NCI-H2227 treated with DMSO at 0.1 percent for 48 hours (cell line): Measurements from ENCODE around the gene FAR2.

ENCODE experiments used
- DNase-seq: peaks from one replicate; lab custom pipeline; 2025; lab: John Stamatoyannopoulos, UW

FAR2 gene

DNA sequence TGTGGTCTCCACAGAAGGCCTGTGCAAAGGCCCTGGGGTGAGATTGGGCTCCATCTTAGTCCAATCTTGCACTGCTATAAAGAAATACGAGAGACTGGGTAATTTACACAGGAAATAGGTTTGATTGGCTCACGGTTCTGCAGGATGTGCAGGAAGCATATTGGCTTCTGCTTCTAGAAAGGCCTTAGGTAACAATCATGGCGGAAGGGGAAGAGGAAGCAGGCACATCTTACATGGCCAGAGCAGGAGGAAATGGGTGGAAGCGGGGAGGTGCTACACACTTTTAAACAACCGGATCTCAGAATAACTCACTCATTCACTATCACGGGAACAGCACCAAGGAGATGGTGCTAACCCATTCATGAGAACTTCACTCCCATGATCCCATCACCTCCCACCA, 55.4 kb downstream of the FAR2 start:
- DNase-seq: no peak

DNA sequence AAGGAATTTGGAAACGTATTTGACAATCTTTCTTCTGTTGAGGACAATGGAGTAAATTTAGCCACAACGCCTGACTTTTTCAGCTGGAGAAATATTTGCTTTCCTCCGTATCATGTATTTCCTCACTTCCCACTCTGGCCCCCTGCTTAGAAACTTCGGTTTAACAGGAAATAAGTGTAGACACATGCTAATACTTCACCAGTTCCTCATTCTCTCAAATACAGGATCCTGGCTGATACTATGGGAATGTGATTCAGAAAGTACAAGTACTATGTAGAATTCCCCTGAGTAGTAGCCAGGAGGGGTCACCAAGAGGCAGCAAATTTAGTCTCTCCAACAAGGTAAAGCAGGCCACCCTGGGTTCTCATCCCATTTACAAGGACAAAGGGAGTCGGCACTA, 58.0 kb downstream of the FAR2 start:
- no peak for DNase-seq

DNA sequence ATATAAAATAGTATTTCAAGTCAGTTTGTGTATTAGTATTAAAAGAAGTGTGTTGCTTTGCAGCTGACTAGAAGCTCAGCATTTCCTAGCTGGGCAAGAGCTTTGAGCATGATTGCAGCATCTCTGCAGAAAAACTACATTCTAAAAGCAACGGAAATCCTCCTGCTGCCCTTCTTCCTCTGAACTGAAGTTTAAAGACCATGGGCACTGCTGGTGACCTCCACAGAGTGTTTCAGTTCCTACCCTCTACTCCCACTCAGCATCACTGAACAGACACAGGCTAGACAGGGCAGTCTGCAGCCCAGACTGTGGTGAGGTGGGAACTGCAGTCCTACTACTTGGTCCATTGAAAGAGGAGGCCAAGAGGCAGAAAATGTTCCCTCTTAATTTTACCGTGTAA, 59.0 kb downstream of the FAR2 start:
- no peak for DNase-seq

DNA sequence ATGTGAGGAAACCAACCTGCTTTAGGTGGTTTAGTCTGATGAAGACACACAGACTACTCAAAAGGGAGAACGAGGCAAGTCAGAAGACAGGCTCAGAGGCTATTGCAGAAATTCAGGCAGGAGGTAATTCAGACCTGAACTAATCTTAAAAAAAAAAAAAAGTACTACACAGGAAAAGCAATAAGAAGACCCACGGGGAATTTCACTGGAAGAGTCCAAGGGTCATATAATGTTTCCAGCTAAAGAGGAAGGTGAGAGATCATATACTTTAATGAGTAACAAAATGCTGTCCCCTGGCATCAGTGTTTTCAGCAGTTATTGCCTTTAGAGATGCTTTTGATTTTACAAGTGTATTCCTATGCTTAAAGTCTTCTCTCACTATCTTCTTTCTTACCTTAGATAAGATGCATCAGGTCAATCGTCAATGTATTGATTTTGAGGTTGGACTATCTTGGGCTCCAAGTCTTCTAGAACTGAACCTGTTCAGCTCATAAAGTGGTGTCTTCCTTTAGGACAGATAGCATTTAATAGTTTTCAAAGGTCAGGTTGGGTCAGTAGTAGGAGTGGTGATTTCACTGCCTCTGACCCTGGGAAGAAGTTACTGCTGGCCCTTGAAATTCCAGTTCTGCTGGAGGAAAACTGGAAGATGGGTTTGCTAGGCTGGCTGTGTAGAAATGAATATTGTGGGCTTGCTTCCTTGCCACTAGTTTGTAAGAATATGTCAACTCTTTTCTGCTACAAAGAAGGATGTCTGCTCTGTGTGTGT, 60.0 kb downstream of the FAR2 start:
- DNase-seq: no peak

DNA sequence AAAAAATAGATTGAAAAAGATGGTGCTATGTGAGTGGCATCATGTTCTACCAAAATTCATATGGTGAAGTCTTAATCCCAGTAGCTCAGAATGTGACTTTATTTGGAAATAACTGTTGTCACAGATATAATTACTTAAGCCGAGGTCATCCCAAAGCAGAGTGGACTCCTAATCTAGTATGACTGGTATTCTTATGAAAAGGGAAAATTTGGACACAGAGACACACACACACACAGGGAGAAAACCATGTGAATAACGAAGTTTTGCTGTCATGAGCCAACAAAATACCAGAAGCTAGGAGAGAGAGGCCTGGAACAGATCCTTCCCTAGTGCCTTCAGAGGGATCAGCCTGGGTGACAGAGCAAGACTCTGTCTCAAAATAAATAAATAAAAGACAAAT, 62.6 kb downstream of the FAR2 start:
- DNase-seq: no peak

DNA sequence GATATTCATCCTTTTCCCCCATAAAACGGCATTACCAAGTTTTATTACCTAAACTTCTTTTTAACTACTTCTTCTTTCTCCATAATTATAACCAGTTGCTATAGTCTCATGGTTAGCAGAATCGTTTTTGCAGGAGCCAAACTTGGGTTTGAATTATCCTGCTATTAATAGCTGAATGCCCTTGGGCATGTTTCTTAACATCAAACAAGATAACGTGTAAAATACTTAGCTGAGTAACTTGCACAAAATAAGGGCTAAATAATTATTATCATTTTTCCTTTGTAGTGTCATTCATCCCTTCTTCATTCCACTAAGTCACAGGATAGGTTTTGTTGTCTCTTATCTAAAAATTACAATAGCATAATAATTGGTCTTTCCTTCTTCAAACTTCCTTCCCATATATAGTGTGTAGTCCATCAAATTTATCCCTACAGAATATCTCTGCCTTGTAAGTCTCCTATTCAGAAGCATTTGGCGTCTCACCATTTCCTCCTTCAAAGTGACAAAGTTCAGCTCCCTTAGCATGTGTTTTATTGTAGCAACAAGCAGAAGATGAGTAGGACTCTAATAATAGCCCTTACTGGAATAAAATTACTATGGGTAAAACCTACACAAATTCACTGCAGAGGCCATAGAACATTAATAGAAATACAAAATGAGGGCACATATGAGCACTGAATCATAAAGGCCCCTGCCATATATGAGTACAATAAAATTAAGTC, 63.8 kb downstream of the FAR2 start:
- peak; percentile 5 for DNase-seq

DNA sequence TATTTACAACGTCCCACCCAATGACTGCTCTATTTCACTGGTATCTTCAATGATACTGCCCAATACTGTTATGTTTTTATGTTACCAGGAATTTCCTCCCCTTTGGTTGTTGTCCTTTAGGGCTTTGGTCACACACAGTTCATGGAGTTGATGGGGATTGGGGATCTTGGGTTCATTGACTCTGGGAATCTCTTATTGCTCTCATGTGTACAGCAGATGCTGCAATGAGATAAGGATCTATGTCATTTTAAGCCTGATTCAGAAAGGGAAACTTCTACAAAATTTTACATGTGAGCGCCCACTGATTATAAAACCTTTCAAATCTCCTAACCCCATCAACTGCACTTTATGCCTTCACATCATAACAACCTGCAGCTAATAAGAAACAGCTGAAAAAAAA, 67.2 kb downstream of the FAR2 start:
- DNase-seq: no peak

DNA sequence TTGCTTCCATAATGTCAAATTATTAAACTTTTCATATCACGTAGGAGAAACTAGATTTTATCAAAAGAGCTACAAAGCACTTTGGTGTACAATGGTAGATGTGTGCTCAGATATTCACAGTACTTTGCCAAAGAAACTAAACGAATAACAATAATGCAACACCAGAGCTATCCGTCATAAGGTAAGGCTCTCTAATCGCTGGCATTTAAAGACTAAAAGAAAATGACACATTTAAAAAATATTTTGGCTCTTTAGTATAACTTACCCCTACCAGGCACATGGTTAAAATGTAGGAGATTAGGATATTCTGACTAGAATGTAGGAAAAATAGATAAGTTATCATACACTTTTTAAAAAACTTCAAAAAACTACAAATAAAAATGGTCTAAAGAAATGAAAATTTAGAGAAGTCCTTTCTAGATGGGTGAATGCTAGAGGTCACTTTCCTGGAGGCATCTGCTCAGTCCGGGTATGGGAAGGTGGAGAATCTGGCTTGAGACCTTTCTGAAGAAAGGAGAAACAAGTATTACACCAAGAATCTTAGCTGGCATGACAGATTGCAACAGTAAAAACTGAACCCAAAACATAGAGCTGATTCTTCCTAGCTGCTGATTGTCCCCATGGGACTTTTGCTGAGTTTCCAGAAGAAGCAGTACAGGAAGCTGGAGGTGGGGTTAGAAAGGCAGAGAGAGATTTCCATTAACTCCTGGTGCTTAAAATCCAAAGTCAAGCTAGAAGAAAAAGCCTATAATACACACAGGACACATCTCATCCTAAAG, 67.9 kb downstream of the FAR2 start:
- DNase-seq: no peak

DNA sequence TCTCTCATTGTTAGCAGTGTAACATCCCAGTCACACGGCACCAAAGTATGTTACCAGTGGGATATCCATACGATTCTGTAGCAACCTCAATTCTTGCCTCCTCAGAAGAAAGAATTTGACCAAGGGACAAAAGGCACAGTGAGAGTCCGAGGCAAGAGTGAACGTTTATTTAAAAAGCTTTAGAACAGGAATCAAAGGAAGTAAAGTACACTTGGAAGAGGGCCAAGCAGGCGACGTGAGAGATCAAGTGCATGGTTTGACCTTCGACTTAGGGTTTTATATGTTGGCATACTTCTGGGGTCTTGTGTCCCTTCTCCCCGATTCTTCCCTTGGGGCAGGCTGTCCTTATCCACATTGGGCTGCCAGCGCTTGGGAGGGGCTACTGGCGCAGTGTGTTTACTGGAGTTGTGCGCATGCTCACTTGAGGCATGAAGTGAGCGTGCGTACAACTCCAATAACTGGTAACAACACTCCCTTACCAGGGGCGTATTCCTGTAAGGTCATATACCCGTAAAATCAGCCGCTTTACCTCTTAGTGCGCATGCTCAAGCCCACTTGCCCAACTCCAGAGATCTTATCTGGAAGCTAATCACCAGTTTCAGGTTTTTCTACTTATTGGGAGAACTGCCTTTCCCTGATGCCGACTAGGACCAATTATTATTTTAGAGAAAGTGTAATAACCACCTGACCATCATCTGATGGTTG, 71.7 kb downstream of the FAR2 start:
- DNase-seq: no peak

DNA sequence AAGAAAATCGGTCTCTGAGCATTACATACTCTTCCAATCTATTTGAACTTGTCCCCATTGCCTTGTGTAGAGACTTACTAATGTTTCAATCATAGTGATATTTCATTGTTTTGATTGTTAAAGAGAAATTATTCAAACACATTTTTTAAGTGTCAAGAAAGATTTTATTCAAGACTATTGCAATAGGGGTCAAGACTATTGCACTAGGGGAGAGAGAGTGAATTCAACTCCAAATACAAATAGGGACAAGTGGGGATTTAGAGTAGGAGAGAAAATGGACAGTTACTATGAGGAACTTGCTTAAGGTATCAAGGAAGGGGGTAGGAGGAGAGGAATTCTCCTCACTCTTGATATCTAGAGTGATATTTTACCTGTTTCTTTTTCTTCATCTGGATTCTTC, 73.1 kb downstream of the FAR2 start:
- no peak for DNase-seq

DNA sequence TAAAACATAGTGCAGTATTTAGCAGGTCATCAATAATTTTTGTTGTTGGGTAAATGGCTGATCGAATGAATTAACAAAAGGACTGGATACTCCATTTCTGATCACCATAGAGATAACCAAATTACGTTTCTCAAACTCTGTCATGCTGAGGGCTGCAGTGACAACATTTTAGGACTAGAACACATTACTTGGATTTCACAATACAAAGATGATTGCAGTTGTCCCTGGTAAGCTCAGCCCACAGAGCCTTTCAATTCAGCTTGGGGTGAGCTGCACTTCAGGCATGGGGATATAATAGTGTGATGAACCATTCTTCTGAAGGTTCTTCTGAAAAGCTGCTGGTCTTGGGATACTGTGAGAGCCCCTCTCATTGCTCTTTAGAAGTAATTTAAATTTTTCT, 74.3 kb downstream of the FAR2 start:
- DNase-seq: no peak

DNA sequence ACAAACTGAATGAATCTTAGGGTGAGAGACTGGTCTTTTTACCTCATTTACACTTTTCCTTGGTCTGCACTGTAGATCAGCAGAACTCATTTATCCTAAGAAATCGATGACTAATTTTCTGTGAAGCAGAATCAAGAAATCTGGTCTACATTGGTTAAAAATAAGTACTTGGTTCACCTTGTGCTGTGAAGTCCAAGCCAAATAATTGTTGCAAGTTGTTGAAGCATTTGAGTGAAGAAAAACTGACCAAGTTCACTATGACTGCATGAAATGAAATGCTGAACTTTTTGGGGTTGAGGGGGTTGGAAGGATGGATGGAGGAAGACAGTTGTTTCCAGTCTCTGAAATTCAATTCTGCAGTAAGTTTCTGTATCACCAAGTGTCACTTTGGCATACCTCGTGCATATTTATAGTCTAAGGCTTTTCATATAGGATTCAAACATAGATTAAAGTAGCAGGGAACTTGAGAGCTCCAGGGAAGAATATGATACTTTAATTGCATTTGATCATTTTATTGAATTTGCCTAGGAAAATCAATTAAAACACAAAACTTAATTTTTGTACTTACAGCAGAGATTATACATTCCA, 75.0 kb downstream of the FAR2 start:
- DNase-seq: no peak

DNA sequence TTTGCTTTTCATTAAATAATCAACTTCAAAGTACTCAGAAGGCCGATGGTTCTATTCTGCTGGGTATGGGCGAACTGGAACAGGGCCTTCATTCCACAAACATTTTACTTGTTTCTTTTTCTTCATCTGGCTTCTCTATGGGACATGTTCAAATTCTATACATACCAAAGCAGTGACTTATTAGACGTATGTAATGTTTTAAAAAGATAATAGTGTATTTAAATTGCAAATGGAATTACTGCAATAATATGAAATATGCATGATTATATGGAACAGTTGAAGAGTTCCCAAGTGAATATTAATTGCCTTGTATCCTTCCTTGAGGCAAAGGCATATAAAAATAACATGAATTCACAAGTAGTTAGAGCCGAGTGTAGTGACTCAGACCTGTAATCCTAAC, 75.5 kb downstream of the FAR2 start:
- DNase-seq: no peak

DNA sequence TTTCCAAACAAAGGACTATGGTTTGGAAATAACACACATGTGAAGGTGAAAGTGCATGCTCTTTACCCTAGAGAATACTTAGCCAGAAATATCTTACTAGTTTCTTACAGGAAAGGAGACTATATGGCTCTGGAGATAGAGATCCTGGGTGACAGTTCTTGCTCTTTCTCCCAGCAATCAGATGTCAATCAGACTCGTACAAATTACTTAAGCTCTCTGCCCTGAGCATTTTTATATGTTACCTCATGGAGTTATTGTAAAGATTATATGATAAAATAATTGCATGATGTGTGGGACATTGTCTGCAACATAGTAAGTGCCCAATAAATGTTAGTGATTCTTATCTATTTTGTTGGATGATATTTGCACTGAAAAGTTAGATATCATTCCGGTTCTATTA, 76.8 kb downstream of the FAR2 start:
- no peak for DNase-seq

DNA sequence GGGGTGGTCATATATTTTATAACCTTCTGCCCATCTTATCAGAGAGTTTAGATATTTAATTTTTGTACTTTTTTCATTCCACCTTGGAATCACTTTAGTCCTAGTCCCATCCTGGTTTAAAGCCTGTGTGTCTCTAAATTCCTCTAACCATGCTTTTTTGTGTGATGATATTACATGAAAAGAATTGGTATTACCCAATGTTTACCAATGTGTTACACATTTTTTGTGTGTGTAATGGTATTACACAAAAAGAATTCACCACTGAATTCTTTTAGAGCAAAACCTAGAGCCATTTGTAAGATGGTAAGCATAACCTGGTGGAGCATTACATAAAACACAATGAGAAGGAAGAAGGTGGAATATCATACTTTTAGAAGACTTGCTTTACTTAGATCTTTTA, 77.5 kb downstream of the FAR2 start:
- DNase-seq: no peak

DNA sequence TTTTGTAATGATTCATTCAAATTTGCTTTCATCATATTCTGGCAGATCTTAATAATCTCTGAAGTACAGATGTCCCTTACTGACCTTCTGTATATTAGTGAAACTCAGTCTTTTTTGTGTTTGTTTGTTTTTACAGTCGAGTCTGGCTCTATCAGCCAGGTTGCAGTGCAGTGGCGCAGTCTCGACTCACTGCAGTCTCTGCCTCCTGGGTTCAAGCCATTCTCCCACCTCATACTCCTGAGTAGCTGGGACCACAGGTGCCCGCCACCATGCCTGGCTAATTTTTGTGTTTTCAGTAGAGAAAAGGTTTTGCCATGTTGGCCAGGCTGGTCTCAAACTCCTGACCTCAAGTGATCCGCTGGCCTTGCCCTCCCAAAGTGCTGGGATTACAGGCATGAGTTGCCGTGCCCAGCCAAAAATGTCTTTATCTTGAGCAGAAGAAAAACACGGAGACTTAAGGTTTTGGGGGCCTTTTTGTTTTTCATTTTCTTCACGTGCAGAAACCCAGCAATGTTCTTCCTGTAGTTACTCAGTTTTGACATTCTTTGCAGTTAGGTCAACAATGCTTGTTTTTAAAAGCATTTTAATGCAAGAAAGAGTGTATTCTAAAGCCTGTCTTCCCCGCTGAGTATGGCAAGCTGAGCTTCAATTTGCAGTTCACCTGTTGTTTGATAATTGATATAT, 79.5 kb downstream of the FAR2 start:
- no peak for DNase-seq

DNA sequence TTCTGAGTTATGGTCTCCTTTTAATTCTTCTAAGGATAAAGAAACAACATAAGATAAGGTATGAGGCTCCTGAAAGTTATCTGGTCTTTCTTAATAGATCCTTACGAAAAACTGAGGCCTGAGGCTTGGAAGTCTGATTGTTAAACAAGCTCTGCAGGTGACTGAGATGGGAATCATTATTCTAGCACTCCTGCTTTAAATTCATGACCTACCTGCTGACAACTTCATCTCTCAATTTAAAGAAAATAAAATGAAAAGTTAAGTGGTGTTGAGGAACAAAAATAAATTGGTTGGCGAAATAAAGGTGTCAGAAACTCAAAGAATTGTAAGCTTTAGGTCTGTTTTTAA, 80.1 kb downstream of the FAR2 start:
- peak; percentile 3 for DNase-seq

DNA sequence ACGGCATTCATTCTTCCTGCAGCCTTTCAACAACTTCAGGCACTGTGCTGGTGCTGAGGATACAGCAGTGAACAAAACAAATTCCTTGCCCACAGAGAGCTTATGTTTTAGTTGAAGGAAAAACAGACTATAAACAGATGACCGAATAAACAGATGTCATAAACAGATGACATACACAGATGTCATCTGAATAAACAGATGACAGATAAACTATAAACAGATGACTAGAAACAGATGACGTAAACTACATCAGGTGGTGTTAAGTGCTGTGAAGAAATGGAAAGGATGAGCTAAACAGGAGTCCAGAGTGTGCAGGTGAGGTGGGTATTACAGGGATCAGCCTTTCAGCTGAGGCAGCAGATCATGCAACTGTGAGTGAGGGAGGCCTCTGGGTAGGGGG, 80.9 kb downstream of the FAR2 start:
- DNase-seq: no peak

DNA sequence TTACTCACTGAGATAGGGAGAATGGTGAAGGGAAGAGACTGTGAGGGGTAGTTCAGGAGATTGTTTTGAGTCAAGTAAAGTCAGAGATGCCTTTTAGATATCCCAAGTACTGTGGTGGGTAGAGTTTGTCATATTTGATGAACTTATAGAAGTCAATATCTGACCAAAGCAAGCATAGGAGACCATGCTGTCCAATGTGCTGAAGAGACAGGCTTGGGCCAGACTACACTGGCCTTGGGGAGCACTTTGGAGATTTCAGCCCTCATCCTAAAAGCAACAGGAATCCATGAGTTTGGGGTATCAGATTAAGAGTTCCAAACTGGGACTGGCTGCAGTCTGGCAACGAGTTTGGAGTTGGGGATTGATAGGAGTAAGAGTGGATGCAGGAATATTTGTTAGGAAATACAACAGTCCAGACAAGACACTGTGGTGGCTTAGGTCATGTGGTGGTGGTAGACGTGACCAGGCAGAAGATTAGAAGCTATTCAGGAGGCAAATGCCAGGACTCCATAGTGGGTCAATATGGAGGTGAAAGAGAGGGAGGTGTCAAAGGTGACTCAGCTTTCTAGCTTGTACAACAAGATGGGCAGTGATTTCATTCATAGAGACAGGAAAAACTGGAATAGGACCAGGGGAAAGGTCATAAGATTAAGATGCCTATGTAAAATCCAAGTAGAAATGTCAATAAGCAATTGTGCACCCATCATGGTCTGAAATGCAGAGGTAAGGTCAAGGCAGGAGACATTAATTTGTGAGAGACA, 81.9 kb downstream of the FAR2 start:
- no peak for DNase-seq

DNA sequence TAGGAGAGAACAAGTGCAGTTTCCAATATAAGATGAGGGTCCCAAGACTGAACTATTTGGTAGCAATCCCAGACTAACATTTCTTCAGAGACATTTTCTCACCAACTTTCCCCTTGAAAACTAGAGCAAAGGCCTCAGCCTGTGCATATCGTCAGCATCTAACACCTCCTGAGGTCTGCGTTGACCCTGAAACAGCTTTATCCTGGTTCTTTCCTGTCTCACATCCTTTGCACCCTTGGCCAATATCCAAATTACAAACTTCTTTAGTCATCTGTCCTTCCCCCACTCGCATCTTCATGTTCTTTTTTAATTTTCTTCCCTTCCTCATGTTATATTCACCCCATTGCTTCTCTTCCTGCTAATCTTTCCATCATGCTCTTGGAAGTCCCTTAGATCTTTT, 83.0 kb downstream of the FAR2 start:
- DNase-seq: no peak

DNA sequence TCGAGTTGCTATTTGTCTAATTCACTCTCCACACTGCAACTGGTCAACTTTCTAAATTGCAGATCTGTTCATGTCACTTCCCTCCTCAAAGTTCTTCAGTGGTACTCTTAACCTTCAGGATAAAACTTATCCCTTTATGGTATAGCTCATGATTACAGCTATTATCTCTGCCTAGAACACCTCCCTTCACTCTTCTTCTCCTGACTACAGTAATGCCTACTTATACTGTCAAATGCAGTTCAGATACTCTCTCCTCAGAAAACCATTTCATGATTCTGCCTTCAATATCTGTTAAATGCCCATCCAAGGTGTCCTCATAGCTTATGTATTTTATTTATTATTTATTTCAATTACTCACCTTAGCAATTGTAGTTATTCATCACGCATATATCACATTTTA, 85.5 kb downstream of the FAR2 start:
- DNase-seq: peak; percentile 66
